HG03039 (cell line): Measurements from ENCODE around the gene SLAMF7.
"Not testable (repeated sequence)": the region's sequence is repeated elsewhere in the genome, so short reads cannot be mapped to it uniquely, and the experiment has no call there.

ENCODE experiments used
- ATAC-seq: cut with Tn5 transposase; IDR thresholded peaks from one replicate; pipeline ENCODE4 v1.9.1; 2021; ENCODE audit warnings: mild to moderate bottlenecking, moderate library complexity; ENCODE audit not compliant: unreplicated experiment

Gene SLAMF7

GRCh38 chr1:160720356-160721085 is 18.5 kb upstream of the SLAMF7 start:
- no peak for ATAC-seq

DNA sequence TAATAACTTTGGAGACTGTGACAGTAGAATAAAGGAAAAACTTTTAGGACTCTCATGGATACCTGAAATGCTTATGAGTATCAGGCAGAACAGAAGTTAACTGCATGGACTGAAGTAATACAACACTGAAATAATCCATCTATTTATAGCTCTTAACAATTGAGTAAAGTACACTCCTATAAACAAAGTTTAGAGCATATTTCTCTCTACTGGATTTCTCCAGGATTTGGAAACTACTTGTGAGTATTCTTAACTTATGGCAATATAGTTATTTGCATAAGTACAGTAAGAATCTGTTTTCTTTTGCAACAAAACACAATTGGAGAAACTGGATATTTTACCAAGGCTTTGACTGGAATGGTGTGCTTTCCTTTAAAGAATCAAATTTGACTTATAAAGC is 17.6 kb upstream of the SLAMF7 start:
- ATAC-seq, result no peak

DNA sequence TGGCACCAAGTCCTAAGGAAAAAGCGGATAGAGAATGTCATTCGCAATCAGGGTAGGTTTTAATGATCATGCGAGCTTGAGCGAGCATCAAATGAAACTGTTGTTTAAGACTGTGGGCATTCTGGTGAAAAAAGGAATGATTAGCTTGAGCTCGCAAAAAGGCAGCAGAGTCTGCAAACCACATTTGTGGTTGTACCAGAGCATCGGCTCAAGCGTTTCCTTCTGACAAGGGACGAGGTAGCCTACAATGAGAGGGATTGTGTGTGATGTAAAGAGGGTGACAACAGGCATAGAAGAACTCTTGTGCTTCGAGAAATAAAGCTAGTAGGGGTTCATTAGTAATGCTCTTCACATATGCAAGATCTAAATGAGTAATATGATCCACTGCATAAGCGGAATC is 16.3 kb upstream of the SLAMF7 start:
- no peak for ATAC-seq

GRCh38 chr1:160723332-160723731 is 15.7 kb upstream of the SLAMF7 start:
- no peak for ATAC-seq

- ATAC-seq, result no peak
These were observed 14.4 kb upstream of the SLAMF7 start for GRCh38 chr1:160724465-160725242.

- no peak for ATAC-seq
These were observed 12.9 kb upstream of the SLAMF7 start for GRCh38 chr1:160726114-160726497.

DNA sequence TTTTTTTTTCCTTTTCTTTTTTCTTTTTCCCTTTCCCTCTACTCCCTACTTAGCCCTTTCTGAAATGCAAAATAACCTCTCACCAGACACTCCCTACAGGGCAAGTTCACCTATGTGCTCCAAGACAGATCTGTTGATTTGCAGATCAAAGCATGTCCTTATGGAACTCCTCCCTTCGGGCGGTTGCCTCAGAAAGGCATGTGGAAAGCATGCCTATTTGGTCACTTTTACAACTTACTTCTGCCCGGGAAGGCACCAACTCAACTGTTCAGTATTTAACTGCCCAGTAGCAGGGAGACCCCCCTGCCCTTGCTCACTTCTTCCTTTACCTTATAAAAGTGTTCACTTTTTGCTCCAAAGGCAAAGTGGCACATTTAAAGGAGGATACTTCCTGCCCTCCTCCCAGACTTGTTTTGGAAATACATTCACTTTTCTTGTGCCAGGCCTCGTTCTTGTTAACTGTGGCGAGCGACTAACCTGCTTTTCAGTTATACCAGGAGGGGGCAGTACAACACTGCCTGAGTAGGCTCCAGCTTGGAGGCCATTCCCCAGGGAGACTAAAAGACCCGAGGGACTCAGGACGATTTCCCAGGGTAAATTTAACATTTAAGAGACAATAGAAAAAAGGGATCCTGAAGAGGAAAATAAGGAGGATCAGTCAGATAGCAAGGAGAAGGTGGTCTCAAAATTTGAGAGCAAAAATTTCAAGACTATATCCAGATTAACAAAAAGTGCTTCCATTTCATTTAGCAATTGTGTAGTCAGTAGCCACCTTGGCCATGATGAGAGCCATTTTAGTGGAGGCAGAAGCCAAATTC is 12.3 kb upstream of the SLAMF7 start:
- no peak for ATAC-seq

DNA sequence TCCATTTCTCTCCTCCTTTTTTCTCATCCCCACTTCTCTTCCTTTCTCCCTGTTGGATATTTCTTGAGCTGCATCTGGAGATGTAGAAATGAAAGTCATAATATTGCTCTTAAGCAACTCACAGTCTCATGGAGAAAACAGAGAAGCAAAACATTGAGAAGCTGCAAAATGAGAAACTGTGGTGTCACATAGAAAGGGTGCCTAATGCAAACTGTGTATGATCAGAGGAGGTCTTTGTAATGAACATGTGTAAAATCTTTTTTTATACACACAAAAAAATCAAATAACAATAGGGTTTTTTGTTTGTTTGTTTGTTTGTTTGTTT is 11.8 kb upstream of the SLAMF7 start:
- no peak for ATAC-seq

DNA sequence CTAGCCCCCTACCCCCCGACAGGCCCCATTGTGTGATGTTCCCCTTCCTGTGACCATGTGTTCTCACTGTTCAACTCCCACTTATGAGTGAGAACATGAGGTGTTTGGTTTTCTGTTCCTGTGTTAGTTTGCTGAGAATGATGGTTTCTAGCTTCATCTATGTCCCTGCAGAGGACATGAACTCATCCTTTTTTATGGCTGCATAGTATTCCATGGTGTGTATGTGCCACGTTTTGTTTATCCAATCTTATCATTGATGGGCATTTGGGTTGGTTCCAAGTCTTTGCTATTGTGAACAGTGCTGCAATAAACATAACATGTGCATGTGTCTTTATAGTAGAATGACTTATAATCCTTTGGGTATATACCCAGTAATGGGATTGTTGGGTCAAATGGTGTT is 7.5 kb upstream of the SLAMF7 start:
- not testable (repeated sequence) for ATAC-seq

DNA sequence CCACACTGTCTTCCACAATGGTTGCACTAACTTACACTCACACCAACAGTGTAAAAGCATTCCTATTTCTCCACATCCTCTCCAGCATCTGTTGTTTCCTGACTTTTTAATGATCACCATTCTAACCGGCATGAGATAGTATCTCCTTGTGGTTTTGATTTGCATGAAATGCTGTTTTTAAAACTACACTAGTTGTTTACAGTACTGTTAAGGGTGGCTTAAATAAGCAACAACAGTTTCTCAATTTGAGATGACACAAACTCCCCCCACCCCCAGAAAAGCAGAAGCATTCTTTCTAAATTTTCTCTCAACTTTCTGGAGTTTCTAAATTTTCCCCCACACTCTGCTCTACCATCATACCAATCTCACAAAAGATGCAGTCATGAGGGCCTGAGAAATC is 7.1 kb upstream of the SLAMF7 start:
- ATAC-seq, result peak; percentile 52

- no peak for ATAC-seq
These were observed 5.1 kb upstream of the SLAMF7 start for GRCh38 chr1:160733898-160734297.

DNA sequence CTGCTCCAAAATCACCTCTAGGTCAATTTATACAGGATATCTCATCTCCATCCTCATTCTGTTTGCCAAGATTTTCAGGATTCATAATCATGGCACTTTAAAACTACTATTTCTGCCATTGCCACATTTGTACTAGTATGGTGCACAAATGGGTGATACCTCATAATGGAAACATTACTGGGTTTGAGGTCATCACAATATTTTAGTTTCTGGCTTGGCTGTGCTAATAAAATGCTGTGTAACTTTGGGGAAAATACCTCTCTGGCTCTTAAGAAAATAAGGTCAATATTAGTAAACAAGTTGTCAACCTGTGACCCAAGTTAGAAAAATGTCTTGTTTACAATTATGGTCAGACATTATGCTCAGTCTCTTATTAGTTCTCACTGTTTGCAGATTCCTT is 4.7 kb upstream of the SLAMF7 start:
- ATAC-seq, result no peak

DNA sequence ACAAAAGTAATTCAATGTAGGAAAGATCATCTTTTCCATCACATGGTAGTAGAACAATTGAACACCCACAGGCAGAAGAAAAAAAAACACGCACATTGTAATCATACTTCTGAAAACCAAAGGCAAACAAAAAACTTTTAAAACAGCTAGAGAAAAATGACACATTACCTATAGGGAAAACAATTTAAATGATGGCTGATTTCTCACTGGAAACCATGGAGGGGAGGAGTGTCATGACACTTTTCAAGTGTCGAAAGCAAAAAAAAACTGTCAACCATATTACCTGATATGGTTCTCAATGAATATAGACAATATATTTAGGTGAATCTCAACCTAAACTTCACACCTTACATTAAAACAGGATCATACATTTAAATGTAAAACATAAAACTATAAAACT is 776 bp upstream of the SLAMF7 start:
- ATAC-seq, result no peak

- no peak for ATAC-seq
These were observed 1.2 kb downstream of the SLAMF7 start for GRCh38 chr1:160740133-160740688.

GRCh38 chr1:160741092-160741501 is 2.0 kb downstream of the SLAMF7 start:
- no peak for ATAC-seq

DNA sequence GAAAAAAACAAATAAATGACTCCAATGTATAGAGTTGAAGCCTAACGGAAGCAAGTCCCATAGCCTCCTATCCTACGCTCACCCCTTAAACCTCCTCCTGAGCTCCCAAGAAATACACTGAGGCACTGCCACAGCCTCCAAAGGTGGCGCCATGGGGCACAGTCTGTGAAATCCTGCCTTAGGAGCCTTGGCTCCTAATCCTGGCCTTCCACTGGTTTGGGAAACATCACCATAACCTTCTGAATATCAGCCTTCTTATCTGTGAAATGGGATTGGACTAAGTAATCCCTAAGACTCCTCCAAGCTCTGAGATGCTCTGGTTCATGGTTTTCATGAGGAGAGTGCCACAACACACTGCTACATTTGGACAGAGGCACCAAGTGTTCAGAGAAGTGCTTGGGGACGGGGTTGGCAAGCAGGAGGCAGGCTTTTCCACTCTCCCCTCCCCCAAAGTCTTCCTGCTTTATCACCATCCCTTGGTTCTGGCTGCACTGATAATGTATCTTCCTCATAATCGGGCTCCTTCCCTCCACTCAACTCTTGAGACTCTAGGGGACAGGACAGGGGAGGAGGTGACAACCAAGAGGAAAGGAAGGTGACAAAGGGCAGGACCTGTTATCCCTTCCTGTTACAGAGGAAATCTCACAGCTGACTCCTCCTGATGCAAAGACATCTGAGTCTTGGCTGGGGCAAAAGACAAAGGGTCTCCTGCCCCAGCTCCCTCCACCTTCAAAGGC is 2.7 kb downstream of the SLAMF7 start:
- no peak for ATAC-seq

DNA sequence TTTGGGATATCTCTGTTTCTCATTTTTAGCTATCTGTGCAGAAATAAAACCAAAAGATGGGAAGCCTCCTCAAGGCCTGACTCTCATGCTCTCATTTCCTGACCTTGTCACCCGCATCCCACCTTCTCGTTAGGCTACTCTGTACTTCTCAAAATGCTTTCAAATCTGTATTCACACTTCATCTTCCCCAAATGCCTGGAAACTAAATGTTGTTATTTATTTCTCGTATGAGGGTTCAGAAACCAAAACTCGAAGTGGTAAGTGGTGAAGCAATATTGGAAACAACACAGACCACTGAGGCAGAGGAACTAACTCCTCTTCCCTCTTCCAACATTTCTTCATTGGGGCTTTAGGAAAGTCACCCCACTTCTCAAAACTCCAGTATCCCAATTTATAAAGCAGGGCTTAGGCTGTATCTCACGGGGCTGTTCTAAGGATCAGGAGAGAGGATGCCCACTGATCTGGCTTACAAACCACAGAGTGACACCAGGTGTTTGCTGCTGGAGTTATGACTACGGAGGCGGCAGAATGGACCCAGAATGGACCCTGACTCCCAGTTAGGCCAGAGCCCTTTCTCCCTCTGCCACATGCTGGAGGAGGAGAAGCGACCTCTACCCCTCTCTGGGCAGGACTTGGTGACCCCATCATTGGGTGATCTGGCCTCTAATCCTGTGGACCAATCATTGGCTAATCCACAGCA is 3.5 kb downstream of the SLAMF7 start:
- no peak for ATAC-seq

DNA sequence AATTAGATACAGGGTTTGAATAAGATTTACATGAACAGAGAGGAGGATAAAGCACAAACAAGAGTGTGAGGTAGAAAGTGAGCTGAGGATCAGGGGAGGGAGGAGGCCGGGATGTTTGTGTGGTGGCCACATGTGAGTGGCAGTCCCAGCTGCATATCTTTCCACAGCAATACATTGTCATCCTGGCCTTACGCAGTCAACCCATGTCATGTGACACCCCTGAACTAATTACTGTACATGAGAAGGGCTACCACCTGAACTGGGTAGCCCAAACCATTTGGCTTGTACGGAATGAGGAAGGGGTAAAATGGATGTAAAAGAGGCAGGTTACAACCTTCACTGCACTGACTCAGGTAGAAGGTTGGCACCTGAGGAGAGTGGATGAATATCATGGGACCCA is 4.2 kb downstream of the SLAMF7 start:
- no peak for ATAC-seq

DNA sequence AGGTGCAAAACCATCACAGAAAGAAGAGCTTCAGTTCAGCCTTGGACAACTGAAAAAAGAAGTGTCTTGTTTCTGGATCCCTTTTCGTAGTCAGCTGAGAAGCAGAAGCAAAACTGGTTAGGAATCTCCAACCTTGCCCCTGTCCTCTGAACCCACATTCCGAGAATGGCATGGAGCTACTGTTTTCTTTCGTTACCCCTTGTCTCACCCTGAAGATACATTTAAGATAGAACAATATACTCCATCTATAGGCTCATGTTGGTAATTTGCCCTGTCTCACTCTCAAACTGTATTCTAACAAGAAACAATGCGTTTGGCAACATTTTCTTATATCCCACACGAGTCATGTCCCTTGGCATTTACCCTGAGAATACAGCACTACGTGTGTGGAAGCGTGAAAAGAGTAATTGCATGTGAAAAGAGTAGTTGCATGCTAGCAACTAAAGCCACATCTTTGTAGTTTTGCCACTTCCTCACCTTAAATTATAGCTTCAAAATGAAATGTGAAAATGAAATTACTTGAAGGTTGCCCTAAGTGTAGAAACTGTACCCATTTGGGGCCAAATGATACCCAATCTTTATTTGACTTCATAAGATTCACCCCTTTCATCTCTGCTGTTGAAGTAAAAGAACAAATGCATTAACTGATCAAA is 5.3 kb downstream of the SLAMF7 start:
- ATAC-seq, result no peak
